SK-N-SH (cell line): ENCODE measurements around the gene C1QTNF9. TPM values are rescaled to one million over a fixed set of nuclear protein-coding genes. Genes with fewer than 3 reads are reported as not detected.

ENCODE experiments used
- CTCF ChIA-PET: fragments of 300-600, 350-600 bp; formaldehyde crosslinking; extraction: SDS; loops from one replicate; lab custom pipeline; 2021; lab: Yijun Ruan, JAX
- POLR2A ChIA-PET: fragments of 350-600 bp; sonication (Branson Sonifier 250); formaldehyde crosslinking; extraction: SDS; loops from one replicate; lab custom pipeline; 2020; ENCODE audit warnings: antibody characterized with exemption, inconsistent platforms; lab: Yijun Ruan, JAX
- DNase-seq: peaks from one replicate; pipeline ENCODE4 v3.0.0; 2012
- H2AFZ ChIP-seq: fragments of 200-600 bp; sonication (generic); 2 replicates; pipeline ENCODE4 v1.8.1; 2016; ENCODE audit warnings: antibody characterized with exemption, mild to moderate bottlenecking, low read depth
- H3F3A ChIP-seq: fragments of 200-600 bp; sonication (generic); replicated peaks from 2 replicates; pipeline ENCODE3; 2016; ENCODE audit warnings: antibody characterized with exemption, mild to moderate bottlenecking; ENCODE audit not compliant: insufficient read depth
- H3K27ac ChIP-seq, 2 experiments: fragments of 200-500 bp in 1 of 2; fragments of 200-600 bp in 1 of 2; sonication (Bioruptor generic) in 1 of 2; sonication (generic), shearing (Covaris generic) in 1 of 2; 2 replicates each; pipeline versions ENCODE4 v1.5.1 to v1.6.1; 2014 to 2016; ENCODE audit warnings: low read depth in 2 of 2, inconsistent platforms in 1 of 2, low read length in 1 of 2, mild to moderate bottlenecking in 1 of 2, mixed read lengths in 1 of 2
- H3K27me3 ChIP-seq: fragments of 200-600 bp; sonication (generic), shearing (Covaris generic); 2 replicates; pipeline ENCODE4 v1.6.1; 2016; ENCODE audit warnings: mixed run types; ENCODE audit not compliant: insufficient read depth
- H3K36me3 ChIP-seq, 2 experiments: fragments of 200-500 bp in 1 of 2; fragments of 200-600 bp in 1 of 2; sonication (Bioruptor generic) in 1 of 2; sonication (generic) in 1 of 2; replicated peaks in 1 of 2; 2 replicates each; pipeline versions ENCODE3 to v1.5.1; 2014 to 2016; ENCODE audit warnings: low read length in 1 of 2, mild to moderate bottlenecking in 1 of 2; ENCODE audit not compliant: insufficient read depth in 2 of 2, control insufficient read depth in 1 of 2
- H3K4me1 ChIP-seq, 2 experiments: fragments of 200-500 bp in 1 of 2; fragments of 200-600 bp in 1 of 2; sonication (Bioruptor generic) in 1 of 2; sonication (generic), shearing (Covaris generic) in 1 of 2; 2 replicates each; pipeline versions ENCODE4 v1.5.1 to v1.6.1; 2014 to 2016; ENCODE audit warnings: low read depth in 1 of 2, low read length in 1 of 2, mixed run types in 1 of 2; ENCODE audit not compliant: insufficient read depth in 2 of 2, control insufficient read depth in 1 of 2
- H3K4me2 ChIP-seq: fragments of 200-600 bp; sonication (generic), shearing (Covaris generic); 2 replicates; pipeline ENCODE4 v1.6.1; 2017; ENCODE audit warnings: mixed run types
- H3K4me3 ChIP-seq, 2 experiments: fragments of 200-500 bp in 1 of 2; fragments of 200-600 bp in 1 of 2; sonication (Bioruptor generic) in 1 of 2; sonication (generic), shearing (Covaris generic) in 1 of 2; 2 replicates each; pipeline versions ENCODE4 v1.5.1 to v1.8.1; 2014 to 2016; ENCODE audit warnings: low read depth in 2 of 2, inconsistent platforms in 1 of 2, low read length in 1 of 2, mild to moderate bottlenecking in 1 of 2, mixed read lengths in 1 of 2, moderate library complexity in 1 of 2
- H3K79me2 ChIP-seq: fragments of 200-600 bp; sonication (generic); 2 replicates; pipeline ENCODE4 v1.8.1; 2017; ENCODE audit warnings: mild to moderate bottlenecking; ENCODE audit not compliant: insufficient read depth
- H3K9ac ChIP-seq: fragments of 200-600 bp; sonication (generic); 2 replicates; pipeline ENCODE4 v1.6.1; 2017; ENCODE audit warnings: mixed run types
- H3K9me2 ChIP-seq: fragments of 200-600 bp; sonication (generic); 2 replicates; pipeline ENCODE4 v1.6.1; 2017; ENCODE audit warnings: mixed run types
- H3K9me3 ChIP-seq: fragments of 200-600 bp; sonication (generic); 2 replicates; pipeline ENCODE4 v1.6.1; 2017; ENCODE audit warnings: mixed run types, mild to moderate bottlenecking, moderate library complexity
- H4K20me1 ChIP-seq: fragments of 200-600 bp; sonication (generic); 2 replicates; pipeline ENCODE4 v1.6.1; 2017; ENCODE audit warnings: mild to moderate bottlenecking, mixed run types; ENCODE audit not compliant: insufficient read depth
- EZH2phosphoT487 ChIP-seq: fragments of 200-600 bp; sonication (generic); IDR thresholded peaks from 2 replicates; pipeline ENCODE4 v1.6.1; 2017; ENCODE audit warnings: low read depth, mixed run types, mild to moderate bottlenecking, antibody characterized with exemption, moderate library complexity, borderline replicate concordance
- MXI1 ChIP-seq: IDR thresholded peaks from 2 replicates; pipeline ENCODE4 v1.6.1; 2012; ENCODE audit warnings: mild to moderate bottlenecking, low read depth, low read length, improper control_type of control experiment
- RAD21 ChIP-seq: IDR thresholded peaks from 2 replicates; pipeline ENCODE4 v1.6.1; 2012; ENCODE audit warnings: mild to moderate bottlenecking, low read length
- RFX5 ChIP-seq: IDR thresholded peaks from 2 replicates; pipeline ENCODE4 v1.6.1; 2012; ENCODE audit warnings: mild to moderate bottlenecking, improper control_type of control experiment, low read length
- RXRA ChIP-seq: IDR thresholded peaks from 2 replicates; pipeline ENCODE4 v1.4.0; 2012; ENCODE audit warnings: low read depth, mild to moderate bottlenecking, borderline replicate concordance
- TEAD4 ChIP-seq: IDR thresholded peaks from 2 replicates; pipeline ENCODE4 v1.4.0; 2012; ENCODE audit warnings: mild to moderate bottlenecking, borderline replicate concordance; ENCODE audit not compliant: insufficient read depth
- WGBS: methylation state at CpG from one replicate; pipeline ENCODE4 v1.1.6; 2017; ENCODE audit warnings: low lambda C conversion rate; 5-methylcytosine and 5-hydroxymethylcytosine counted together
- polyA plus RNA-seq, 3 experiments: library from polyadenylated mRNA; depleted of rRNA; stranded (reverse); fragments of >200 nt; gene quantifications; 2 replicates each; pipeline ENCODE4 v1.2.3, GENCODE V29; 2012
- TF ChIP-seq, protein P1 (sequence below): IDR thresholded peaks from 2 replicates; pipeline ENCODE4 v1.4.0; 2012; ENCODE audit warnings: low read depth, borderline replicate concordance
- TF ChIP-seq, protein P2 (sequence below): IDR thresholded peaks from 2 replicates; pipeline ENCODE4 v1.6.1; 2012; ENCODE audit warnings: mild to moderate bottlenecking, low read depth, low read length, moderate library complexity
- TF ChIP-seq, protein P3 (sequence below): fragments of 150-350 bp; IDR thresholded peaks from 2 replicates; pipeline ENCODE4 v1.6.1; 2016; ENCODE audit warnings: mild to moderate bottlenecking, low read depth, low read length
- TF ChIP-seq, protein P4 (sequence below): fragments of 150-350 bp; IDR thresholded peaks from 2 replicates; pipeline ENCODE4 v1.6.1; 2017; ENCODE audit warnings: antibody characterized with exemption, low read length, low read depth, borderline replicate concordance

C1QTNF9 gene
- polyA plus RNA-seq, 1 of the 3 experiments (the other 2 are of a cell fraction): not detected

DNA sequence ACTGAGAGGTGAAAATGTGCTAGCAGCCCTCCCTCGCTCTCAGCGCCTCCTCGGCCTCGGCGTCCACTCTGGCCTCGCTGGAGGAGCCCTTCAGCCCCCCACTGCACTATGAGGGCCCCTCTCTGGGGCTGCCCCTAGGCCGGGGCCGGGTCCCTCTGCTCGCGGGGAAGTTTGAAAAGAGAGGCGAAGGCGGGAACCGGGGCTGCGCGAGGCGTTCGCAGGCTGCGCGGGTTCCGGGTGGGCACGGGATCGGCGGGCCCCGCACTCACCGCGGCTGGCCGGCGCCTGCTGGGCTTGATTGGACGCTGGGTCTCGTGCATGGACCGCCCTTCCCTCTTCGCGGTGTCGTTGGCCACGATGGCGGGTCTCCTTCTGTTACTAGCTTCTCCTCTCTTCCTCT, 29.3 kb downstream of the C1QTNF9 start:
- no peak for DNase-seq
- no peaks in the 10 kb centered on the region for H3F3A ChIP-seq
- CTCF ChIA-PET: no interaction called here
- 86% methylated on average over 5 of the region's 36 CpGs for WGBS
- H3K36me3 ChIP-seq: no peaks in the 10 kb centered on the region
- no peak overlapping the region for H2AFZ ChIP-seq
- H3K79me2 ChIP-seq: no peaks in the 10 kb centered on the region
- TF ChIP-seq, protein P1, sequence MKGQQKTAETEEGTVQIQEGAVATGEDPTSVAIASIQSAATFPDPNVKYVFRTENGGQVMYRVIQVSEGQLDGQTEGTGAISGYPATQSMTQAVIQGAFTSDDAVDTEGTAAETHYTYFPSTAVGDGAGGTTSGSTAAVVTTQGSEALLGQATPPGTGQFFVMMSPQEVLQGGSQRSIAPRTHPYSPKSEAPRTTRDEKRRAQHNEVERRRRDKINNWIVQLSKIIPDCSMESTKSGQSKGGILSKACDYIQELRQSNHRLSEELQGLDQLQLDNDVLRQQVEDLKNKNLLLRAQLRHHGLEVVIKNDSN: no peak
- no peak for TF ChIP-seq RAD21
- TF ChIP-seq, all 33 proteins: peak for 0
- Histone ChIP-seq H4K20me1 (no peaks in the 10 kb centered on the region), H3K27me3 (no peaks in the 10 kb centered on the region), H3K4me1 (no peaks in the 10 kb centered on the region), H3K9me2 (no peaks in the 10 kb centered on the region), H3K27ac (no peak overlapping the region), H3K4me3 (no peak overlapping the region), H3K9me3 (no peaks in the 10 kb centered on the region), H3K9ac (no peak overlapping the region), H3K4me2 (no peak overlapping the region)
- POLR2A ChIA-PET: no interaction called here

DNA sequence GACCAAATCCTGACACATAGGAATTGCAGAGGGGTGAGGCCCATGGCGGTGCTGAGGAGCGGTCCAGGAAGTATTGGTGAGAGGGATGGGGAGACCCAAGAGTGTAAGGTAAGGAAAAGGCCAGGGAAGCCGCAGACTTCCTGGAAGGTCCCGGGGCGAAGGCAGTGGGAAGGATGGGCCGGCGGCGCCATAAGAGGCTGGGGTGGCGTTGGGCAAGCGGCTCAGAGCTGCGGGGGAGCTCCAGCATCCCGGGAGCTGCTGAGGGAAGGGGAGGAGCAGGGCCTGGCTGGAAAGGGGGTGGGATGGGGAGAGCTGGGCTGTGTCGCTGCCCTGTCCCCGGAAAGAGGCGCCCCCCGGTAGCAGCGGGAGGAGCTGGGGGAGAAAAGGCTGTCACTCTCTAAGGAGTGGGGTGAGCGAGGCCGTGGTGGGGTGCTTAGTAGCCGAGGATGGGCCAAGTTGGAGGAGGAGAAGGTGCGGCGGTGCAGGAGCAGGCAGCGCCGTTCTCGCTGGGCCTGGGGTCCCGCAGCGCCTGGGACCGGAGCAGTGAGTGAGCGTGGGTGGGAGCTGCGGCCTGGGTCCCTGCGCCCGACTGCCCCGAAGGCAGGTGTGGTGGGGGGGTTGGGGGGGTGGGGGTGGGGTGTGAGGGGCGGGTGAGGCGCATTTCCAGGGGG, 30.7 kb downstream of the C1QTNF9 start:
- Histone ChIP-seq H3K4me2 (no peak overlapping the region), H3K9ac (no peak overlapping the region), H3F3A (no peaks in the 10 kb centered on the region), H3K9me3 (no peaks in the 10 kb centered on the region), H3K4me1 (no peaks in the 10 kb centered on the region), H2AFZ (no peak overlapping the region), H3K27ac (no peak overlapping the region), H3K9me2 (no peaks in the 10 kb centered on the region), H3K27me3 (no peaks in the 10 kb centered on the region), H4K20me1 (no peaks in the 10 kb centered on the region), H3K4me3 (no peak overlapping the region), H3K36me3 (no peaks in the 10 kb centered on the region), H3K79me2 (no peaks in the 10 kb centered on the region)
- ChIA-PET POLR2A (no interaction called here), CTCF (no interaction called here)
- DNase-seq: no peak
- TF ChIP-seq MXI1 (no peak), RXRA (no peak), RAD21 (no peak), EZH2phosphoT487 (no peak), TEAD4 (no peak), RFX5 (no peak)
- TF ChIP-seq, protein P2, sequence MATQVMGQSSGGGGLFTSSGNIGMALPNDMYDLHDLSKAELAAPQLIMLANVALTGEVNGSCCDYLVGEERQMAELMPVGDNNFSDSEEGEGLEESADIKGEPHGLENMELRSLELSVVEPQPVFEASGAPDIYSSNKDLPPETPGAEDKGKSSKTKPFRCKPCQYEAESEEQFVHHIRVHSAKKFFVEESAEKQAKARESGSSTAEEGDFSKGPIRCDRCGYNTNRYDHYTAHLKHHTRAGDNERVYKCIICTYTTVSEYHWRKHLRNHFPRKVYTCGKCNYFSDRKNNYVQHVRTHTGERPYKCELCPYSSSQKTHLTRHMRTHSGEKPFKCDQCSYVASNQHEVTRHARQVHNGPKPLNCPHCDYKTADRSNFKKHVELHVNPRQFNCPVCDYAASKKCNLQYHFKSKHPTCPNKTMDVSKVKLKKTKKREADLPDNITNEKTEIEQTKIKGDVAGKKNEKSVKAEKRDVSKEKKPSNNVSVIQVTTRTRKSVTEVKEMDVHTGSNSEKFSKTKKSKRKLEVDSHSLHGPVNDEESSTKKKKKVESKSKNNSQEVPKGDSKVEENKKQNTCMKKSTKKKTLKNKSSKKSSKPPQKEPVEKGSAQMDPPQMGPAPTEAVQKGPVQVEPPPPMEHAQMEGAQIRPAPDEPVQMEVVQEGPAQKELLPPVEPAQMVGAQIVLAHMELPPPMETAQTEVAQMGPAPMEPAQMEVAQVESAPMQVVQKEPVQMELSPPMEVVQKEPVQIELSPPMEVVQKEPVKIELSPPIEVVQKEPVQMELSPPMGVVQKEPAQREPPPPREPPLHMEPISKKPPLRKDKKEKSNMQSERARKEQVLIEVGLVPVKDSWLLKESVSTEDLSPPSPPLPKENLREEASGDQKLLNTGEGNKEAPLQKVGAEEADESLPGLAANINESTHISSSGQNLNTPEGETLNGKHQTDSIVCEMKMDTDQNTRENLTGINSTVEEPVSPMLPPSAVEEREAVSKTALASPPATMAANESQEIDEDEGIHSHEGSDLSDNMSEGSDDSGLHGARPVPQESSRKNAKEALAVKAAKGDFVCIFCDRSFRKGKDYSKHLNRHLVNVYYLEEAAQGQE: no peak
- TF ChIP-seq, protein P3, sequence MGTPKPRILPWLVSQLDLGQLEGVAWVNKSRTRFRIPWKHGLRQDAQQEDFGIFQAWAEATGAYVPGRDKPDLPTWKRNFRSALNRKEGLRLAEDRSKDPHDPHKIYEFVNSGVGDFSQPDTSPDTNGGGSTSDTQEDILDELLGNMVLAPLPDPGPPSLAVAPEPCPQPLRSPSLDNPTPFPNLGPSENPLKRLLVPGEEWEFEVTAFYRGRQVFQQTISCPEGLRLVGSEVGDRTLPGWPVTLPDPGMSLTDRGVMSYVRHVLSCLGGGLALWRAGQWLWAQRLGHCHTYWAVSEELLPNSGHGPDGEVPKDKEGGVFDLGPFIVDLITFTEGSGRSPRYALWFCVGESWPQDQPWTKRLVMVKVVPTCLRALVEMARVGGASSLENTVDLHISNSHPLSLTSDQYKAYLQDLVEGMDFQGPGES: no peak
- TF ChIP-seq, protein P4, sequence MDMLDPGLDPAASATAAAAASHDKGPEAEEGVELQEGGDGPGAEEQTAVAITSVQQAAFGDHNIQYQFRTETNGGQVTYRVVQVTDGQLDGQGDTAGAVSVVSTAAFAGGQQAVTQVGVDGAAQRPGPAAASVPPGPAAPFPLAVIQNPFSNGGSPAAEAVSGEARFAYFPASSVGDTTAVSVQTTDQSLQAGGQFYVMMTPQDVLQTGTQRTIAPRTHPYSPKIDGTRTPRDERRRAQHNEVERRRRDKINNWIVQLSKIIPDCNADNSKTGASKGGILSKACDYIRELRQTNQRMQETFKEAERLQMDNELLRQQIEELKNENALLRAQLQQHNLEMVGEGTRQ: no peak
- 87% methylated on average over 27 of the region's 35 CpGs for WGBS
